Brain microvascular endothelial cell (primary cell): Measurements from ENCODE around the gene PTGFRN.

ENCODE experiments used
- DNase-seq: peaks from one replicate; pipeline ENCODE4 v3.0.0-alpha.2; 2020
- H3K27ac ChIP-seq: fragments of 250-450 bp; sonication (Bioruptor Pico); 2 replicates; pipeline ENCODE4 v1.5.1; 2020; ENCODE audit warnings: mild to moderate bottlenecking, moderate library complexity
- H3K27me3 ChIP-seq: fragments of 250-450 bp; sonication (Bioruptor Pico); replicated peaks from 2 replicates; pipeline ENCODE4 v1.5.1; 2020; ENCODE audit warnings: mild to moderate bottlenecking
- H3K36me3 ChIP-seq: fragments of 250-450 bp; sonication (Bioruptor Pico); replicated peaks from 2 replicates; pipeline ENCODE4 v1.5.1; 2020; ENCODE audit warnings: mild to moderate bottlenecking
- H3K4me3 ChIP-seq: 2 replicates; pipeline ENCODE4 v1.5.1; 2011; ENCODE audit warnings: low read depth, mild to moderate bottlenecking, control low read depth, low read length, moderate library complexity
- in situ Hi-C: cut with HindIII; loops from 2 replicates; pipeline ENCODE4 v1.10.0; 2017; ENCODE audit warnings: low sequenced_read_pairs, low pct_ligation_motif_present
- TF ChIP-seq, protein P1 (sequence below): IDR thresholded peaks from 2 replicates; pipeline ENCODE4 v1.5.1; 2011; ENCODE audit warnings: low read depth, mild to moderate bottlenecking, moderate library complexity, low read length, control low read depth, inconsistent platforms; ENCODE audit errors: missing control alignments

The PTGFRN gene

DNA sequence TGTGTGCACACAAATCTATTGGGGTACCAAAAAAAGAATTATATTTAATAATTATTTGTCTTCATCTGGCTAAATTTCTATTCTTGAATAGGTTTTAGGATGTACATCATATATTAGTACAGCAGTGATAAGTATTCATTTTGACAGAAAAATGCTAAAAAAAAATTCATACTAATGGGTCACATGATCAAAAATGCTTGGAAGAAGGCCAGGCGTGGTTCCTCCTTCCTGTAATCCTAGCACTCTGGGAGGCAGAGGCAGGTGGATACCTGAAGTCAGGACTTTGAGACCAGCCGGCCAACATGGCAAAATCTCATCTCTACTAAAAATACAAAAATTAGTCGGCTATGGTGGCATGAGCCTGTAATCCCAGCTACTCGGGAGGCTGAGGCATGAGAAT is 26.9 kb upstream of the PTGFRN start:
- H3K36me3 ChIP-seq = no peaks in the 10 kb centered on the region
- no peak overlapping the region for H3K4me3 ChIP-seq
- no peaks in the 10 kb centered on the region for H3K27me3 ChIP-seq
- H3K27ac ChIP-seq = no peak overlapping the region
- TF ChIP-seq, protein P1, sequence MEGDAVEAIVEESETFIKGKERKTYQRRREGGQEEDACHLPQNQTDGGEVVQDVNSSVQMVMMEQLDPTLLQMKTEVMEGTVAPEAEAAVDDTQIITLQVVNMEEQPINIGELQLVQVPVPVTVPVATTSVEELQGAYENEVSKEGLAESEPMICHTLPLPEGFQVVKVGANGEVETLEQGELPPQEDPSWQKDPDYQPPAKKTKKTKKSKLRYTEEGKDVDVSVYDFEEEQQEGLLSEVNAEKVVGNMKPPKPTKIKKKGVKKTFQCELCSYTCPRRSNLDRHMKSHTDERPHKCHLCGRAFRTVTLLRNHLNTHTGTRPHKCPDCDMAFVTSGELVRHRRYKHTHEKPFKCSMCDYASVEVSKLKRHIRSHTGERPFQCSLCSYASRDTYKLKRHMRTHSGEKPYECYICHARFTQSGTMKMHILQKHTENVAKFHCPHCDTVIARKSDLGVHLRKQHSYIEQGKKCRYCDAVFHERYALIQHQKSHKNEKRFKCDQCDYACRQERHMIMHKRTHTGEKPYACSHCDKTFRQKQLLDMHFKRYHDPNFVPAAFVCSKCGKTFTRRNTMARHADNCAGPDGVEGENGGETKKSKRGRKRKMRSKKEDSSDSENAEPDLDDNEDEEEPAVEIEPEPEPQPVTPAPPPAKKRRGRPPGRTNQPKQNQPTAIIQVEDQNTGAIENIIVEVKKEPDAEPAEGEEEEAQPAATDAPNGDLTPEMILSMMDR = no peak
- in situ Hi-C loops = no loop called here
- no peak for DNase-seq

DNA sequence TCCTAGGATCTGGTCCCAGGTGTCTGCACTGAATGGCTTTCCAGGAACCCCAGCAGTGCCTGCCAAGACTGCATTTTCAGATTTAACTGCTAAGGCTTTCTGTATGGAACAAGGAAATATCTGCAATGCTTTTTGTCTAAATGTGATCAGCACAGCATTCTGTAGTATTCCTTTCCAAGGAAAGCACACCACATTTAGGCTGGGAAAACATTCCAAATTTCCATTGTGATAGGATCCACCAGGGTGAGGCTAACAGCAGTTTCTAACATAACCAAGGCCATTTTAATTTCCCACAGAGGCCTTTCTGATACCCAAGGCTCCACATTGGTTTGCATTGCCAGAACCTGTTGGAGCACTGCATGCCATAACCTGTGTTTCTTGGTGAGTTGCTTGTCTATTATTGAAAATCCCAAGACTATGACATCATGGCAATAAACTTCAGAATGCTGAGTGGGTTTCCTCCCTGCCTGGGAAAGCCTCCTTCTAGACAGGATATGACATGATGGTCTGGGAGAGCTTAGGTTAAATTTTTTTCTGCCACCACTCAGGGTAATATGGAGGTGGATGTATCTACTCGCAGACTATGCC is 23.3 kb upstream of the PTGFRN start:
- H3K27me3 ChIP-seq = no peaks in the 10 kb centered on the region
- peak overlapping the region; percentile 4 for H3K27ac ChIP-seq
- TF ChIP-seq, protein P1 = no peak
- H3K4me3 ChIP-seq = no peak overlapping the region
- DNase-seq = peak; percentile 84
- no peaks in the 10 kb centered on the region for H3K36me3 ChIP-seq
- in situ Hi-C loops = no loop called here

DNA sequence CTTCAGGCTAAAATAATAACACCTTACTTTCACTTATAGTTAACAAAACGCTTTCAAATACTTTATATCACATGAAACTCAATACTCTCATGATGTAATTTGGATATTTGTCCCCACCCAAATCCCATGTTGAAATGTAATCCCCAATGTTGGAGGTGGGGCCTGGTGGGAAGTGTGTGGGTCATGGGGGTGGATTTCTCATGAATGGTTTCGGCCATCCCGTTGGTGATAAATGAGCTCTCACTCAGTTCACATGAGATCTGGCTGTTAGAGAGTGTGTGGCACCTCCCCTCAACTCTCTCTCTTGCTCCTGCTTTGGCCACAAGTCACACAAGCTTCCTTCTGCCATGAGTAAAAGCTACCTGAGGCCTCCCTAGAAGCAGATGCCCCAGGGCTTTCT is 22.5 kb upstream of the PTGFRN start:
- no peak for DNase-seq
- no peaks in the 10 kb centered on the region for H3K36me3 ChIP-seq
- in situ Hi-C loops = no loop called here
- no peak overlapping the region for H3K4me3 ChIP-seq
- TF ChIP-seq, protein P1 = no peak
- H3K27ac ChIP-seq = peak overlapping the region; percentile 24
- no peaks in the 10 kb centered on the region for H3K27me3 ChIP-seq

DNA sequence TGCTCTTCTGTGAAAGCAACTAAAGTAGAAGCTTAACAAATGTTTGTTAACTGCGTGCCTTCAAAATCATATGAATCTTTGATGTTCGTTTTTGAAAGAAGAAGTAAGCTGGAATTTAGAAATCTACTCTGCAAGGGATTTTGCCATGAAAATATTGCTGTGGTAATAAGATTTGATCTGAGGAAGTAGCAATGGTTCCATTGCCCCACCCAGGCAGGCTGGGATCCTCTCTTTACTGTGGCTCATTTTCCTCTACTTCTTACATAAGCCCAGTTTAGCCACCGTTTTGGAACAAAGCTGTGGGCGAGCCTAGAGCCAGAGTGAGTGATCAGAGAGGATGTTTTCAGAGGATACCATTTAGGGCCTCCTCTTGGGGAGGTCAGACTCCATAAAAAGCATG is 20.3 kb upstream of the PTGFRN start:
- TF ChIP-seq, protein P1 = no peak
- in situ Hi-C loops = no loop called here
- Histone ChIP-seq H3K27me3 (no peaks in the 10 kb centered on the region), H3K27ac (no peak overlapping the region), H3K4me3 (no peak overlapping the region), H3K36me3 (no peaks in the 10 kb centered on the region)
- DNase-seq = no peak

DNA sequence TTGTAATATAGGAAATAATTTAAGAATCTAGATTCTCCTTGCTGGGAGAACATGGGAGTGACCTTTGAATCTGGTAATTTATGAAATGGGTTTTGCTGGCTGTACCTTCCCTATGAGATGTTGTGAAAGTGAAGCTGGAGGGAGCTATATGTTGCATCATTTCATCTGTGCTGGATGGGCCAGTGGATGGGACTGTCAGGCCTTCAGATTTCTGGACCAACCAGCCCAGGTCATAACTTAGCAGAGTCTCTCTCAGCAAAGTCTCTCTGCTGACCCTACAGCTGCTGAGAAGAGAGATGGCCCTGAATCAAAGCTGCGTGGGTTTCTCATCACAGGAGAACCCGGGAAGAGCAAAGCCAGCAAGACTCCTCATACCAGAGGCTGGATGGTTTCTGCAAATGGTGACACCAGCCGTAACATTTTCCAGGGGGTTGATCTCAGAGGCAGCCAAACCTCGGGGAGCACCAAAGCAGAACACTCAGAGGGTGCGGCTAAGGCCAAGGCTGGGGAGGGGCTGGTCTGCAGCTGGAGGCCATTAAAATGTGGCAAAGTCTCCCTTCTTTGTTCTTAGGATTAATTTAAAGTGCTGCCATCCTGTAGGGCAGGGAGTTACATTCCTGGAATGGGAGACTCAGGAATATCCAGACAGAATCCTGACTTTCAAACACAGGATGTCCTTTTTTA is 18.2 kb upstream of the PTGFRN start:
- Histone ChIP-seq H3K4me3 (no peak overlapping the region), H3K27me3 (no peaks in the 10 kb centered on the region), H3K36me3 (no peaks in the 10 kb centered on the region), H3K27ac (no peak overlapping the region)
- in situ Hi-C loops = no loop called here
- TF ChIP-seq, protein P1 = no peak
- no peak for DNase-seq

DNA sequence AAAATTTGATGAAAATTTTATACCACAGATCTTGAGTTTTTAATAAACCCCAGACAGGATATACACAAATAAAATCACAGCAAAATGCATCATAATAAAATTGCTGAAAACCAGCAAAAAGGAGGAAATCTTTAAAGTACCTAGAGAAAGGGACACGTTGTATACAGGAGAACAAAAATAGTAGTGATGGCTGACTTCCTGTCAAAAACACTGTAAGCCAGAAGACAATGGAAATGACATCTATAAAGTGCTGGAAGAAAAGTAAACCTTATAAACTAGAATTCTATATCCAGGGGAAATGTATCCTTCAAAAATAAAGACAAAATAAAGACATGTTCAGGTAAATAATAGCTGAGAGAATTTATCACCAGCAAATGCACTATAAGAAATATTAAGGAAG is 14.6 kb upstream of the PTGFRN start:
- Histone ChIP-seq H3K4me3 (no peak overlapping the region), H3K36me3 (no peaks in the 10 kb centered on the region), H3K27ac (no peak overlapping the region), H3K27me3 (no peaks in the 10 kb centered on the region)
- DNase-seq = no peak
- in situ Hi-C loops = no loop called here
- TF ChIP-seq, protein P1 = no peak
